ENCODE results near the gene INPP4A.

Gene INPP4A

GRCh38 chr2:98460573-98461497 lies 16.2 kb downstream of the INPP4A start:
- DNase-seq (ENCODE audit: low read depth, low spot score): no peak

- DNase-seq (ENCODE audit: low read depth, low spot score): no peak
Observed at GRCh38 chr2:98461498-98462049, 16.9 kb downstream of the INPP4A start.

- no peak for DNase-seq (ENCODE audit: low read depth, low spot score)
Observed at GRCh38 chr2:98463081-98463481, 18.4 kb downstream of the INPP4A start.

- no peak for DNase-seq (ENCODE audit: low read depth, low spot score)
Observed at GRCh38 chr2:98463551-98463971, 18.9 kb downstream of the INPP4A start.

GRCh38 chr2:98463988-98464771 lies 19.5 kb downstream of the INPP4A start:
- no peak for DNase-seq (ENCODE audit: low read depth, low spot score)

GRCh38 chr2:98464772-98465310 lies 20.2 kb downstream of the INPP4A start:
- DNase-seq (ENCODE audit: low read depth, low spot score): no peak

- no peak for DNase-seq (ENCODE audit: low read depth, low spot score)
Observed at GRCh38 chr2:98465456-98466226, 21.0 kb downstream of the INPP4A start.

- no peak for DNase-seq (ENCODE audit: low read depth, low spot score)
Observed at GRCh38 chr2:98467082-98467536, 22.5 kb downstream of the INPP4A start.

- no peak for DNase-seq (ENCODE audit: low read depth, low spot score)
Observed at GRCh38 chr2:98467652-98468051, 23.0 kb downstream of the INPP4A start.

GRCh38 chr2:98468621-98469236 lies 24.1 kb downstream of the INPP4A start:
- DNase-seq (ENCODE audit: low read depth, low spot score): no peak

GRCh38 chr2:98469862-98470544 lies 25.3 kb downstream of the INPP4A start:
- no peak for DNase-seq (ENCODE audit: low read depth, low spot score)

GRCh38 chr2:98470851-98471255 lies 26.2 kb downstream of the INPP4A start:
- no peak for DNase-seq (ENCODE audit: low read depth, low spot score)

GRCh38 chr2:98471402-98472131 lies 26.9 kb downstream of the INPP4A start:
- no peak for DNase-seq (ENCODE audit: low read depth, low spot score)

GRCh38 chr2:98472132-98472650 lies 27.5 kb downstream of the INPP4A start:
- no peak for DNase-seq (ENCODE audit: low read depth, low spot score)

GRCh38 chr2:98472961-98473746 lies 28.5 kb downstream of the INPP4A start:
- DNase-seq (ENCODE audit: low read depth, low spot score): no peak

- no peak for DNase-seq (ENCODE audit: low read depth, low spot score)
Observed at GRCh38 chr2:98473995-98474780, 29.5 kb downstream of the INPP4A start.

- no peak for DNase-seq (ENCODE audit: low read depth, low spot score)
Observed at GRCh38 chr2:98474979-98475632, 30.4 kb downstream of the INPP4A start.
